Measurements from ENCODE around the gene ELP4.
"Not testable (repeated sequence)": the region's sequence is repeated elsewhere in the genome, so short reads cannot be mapped to it uniquely, and the experiment has no call there.

ELP4 gene

GRCh38 chr11:31725176-31725575, 215.6 kb downstream of the ELP4 start:
- no peaks in the 10 kb centered on the region for H3F3A ChIP-seq (ENCODE audit: insufficient read depth)
- no peaks in the 10 kb centered on the region for H3K36me3 ChIP-seq (ENCODE audit: low read length)
- H3K4me3 ChIP-seq (ENCODE audit: insufficient read depth, low read length, poor library complexity, severe bottlenecking), result no peak overlapping the region

GRCh38 chr11:31728432-31728831, 218.9 kb downstream of the ELP4 start:
- H3K9me2 ChIP-seq (replicated peaks; ENCODE audit: insufficient read depth, low read length), result no peaks in the 10 kb centered on the region
- H3K4me3 ChIP-seq (ENCODE audit: insufficient read depth, low read length, poor library complexity, severe bottlenecking), result no peak overlapping the region
- H2AFZ ChIP-seq (ENCODE audit: low read depth, low read length, severe bottlenecking), result no peak overlapping the region
- H4K20me1 ChIP-seq (ENCODE audit: low read depth, low read length), result no peaks in the 10 kb centered on the region
- H3K79me2 ChIP-seq (ENCODE audit: insufficient read depth, low read length), result no peaks in the 10 kb centered on the region
- no peaks in the 10 kb centered on the region for H3F3A ChIP-seq (ENCODE audit: insufficient read depth)
- TF ChIP-seq CTCF (IDR thresholded peaks at IDR 0.05; ENCODE audit: insufficient read depth, low read length, poor library complexity, severe bottlenecking), result no peak
- no peak for TF ChIP-seq EZH2phosphoT487 (conservative IDR thresholded peaks at IDR 0.05; ENCODE audit: low read length)
- no peak overlapping the region for H3K9ac ChIP-seq (ENCODE audit: low read length)
- H3K27me3 ChIP-seq (ENCODE audit: low read length), result no peaks in the 10 kb centered on the region
- no peaks in the 10 kb centered on the region for H3K36me3 ChIP-seq (ENCODE audit: low read length)
- H3K27ac ChIP-seq (ENCODE audit: low read depth, low read length), result no peak overlapping the region
- no peaks in the 10 kb centered on the region for H3K9me3 ChIP-seq (ENCODE audit: insufficient read depth, low read length)
- no peak overlapping the region for H3K4me2 ChIP-seq (ENCODE audit: low read depth, low read length, poor library complexity, severe bottlenecking)

More at GRCh38 chr11:31725176-31725575, 215.6 kb downstream of the ELP4 start:
- no peaks in the 10 kb centered on the region for H4K20me1 ChIP-seq (ENCODE audit: low read depth, low read length)
- H3K9ac ChIP-seq (ENCODE audit: low read length), result no peak overlapping the region
- H3K27ac ChIP-seq (ENCODE audit: low read depth, low read length), result no peak overlapping the region
- no peaks in the 10 kb centered on the region for H3K27me3 ChIP-seq (ENCODE audit: low read length)
- H3K9me3 ChIP-seq (ENCODE audit: insufficient read depth, low read length), result no peaks in the 10 kb centered on the region
- H2AFZ ChIP-seq (ENCODE audit: low read depth, low read length, severe bottlenecking), result no peak overlapping the region
- no peaks in the 10 kb centered on the region for H3K79me2 ChIP-seq (ENCODE audit: insufficient read depth, low read length)
- no peak for TF ChIP-seq CTCF (IDR thresholded peaks at IDR 0.05; ENCODE audit: insufficient read depth, low read length, poor library complexity, severe bottlenecking)
- TF ChIP-seq EZH2phosphoT487 (conservative IDR thresholded peaks at IDR 0.05; ENCODE audit: low read length), result no peak
- no peak overlapping the region for H3K4me2 ChIP-seq (ENCODE audit: low read depth, low read length, poor library complexity, severe bottlenecking)
- no peaks in the 10 kb centered on the region for H3K9me2 ChIP-seq (replicated peaks; ENCODE audit: insufficient read depth, low read length)

- H3K27me3 ChIP-seq (ENCODE audit: low read length), result no peaks in the 10 kb centered on the region
- no peaks in the 10 kb centered on the region for H3K9me2 ChIP-seq (replicated peaks; ENCODE audit: insufficient read depth, low read length)
- H3K9ac ChIP-seq (ENCODE audit: low read length), result no peak overlapping the region
- no peak overlapping the region for H3K4me3 ChIP-seq (ENCODE audit: insufficient read depth, low read length, poor library complexity, severe bottlenecking)
- H2AFZ ChIP-seq (ENCODE audit: low read depth, low read length, severe bottlenecking), result no peak overlapping the region
- no peaks in the 10 kb centered on the region for H3F3A ChIP-seq (ENCODE audit: insufficient read depth)
- no peaks in the 10 kb centered on the region for H4K20me1 ChIP-seq (ENCODE audit: low read depth, low read length)
- no peak overlapping the region for H3K27ac ChIP-seq (ENCODE audit: low read depth, low read length)
- H3K79me2 ChIP-seq (ENCODE audit: insufficient read depth, low read length), result no peaks in the 10 kb centered on the region
- TF ChIP-seq EZH2phosphoT487 (conservative IDR thresholded peaks at IDR 0.05; ENCODE audit: low read length) (no peak), CTCF (IDR thresholded peaks at IDR 0.05; ENCODE audit: insufficient read depth, low read length, poor library complexity, severe bottlenecking) (no peak)
- H3K4me2 ChIP-seq (ENCODE audit: low read depth, low read length, poor library complexity, severe bottlenecking), result no peak overlapping the region
- H3K9me3 ChIP-seq (ENCODE audit: insufficient read depth, low read length), result no peaks in the 10 kb centered on the region
- H3K36me3 ChIP-seq (ENCODE audit: low read length), result no peaks in the 10 kb centered on the region
These were observed 230.6 kb downstream of the ELP4 start for GRCh38 chr11:31740131-31740530.

GRCh38 chr11:31740731-31741368, 231.3 kb downstream of the ELP4 start:
- not testable (repeated sequence) for H3K9me2 ChIP-seq (replicated peaks; ENCODE audit: insufficient read depth, low read length); H3F3A ChIP-seq (ENCODE audit: insufficient read depth); H3K4me2 ChIP-seq (ENCODE audit: low read depth, low read length, poor library complexity, severe bottlenecking); H3K4me3 ChIP-seq (ENCODE audit: insufficient read depth, low read length, poor library complexity, severe bottlenecking); H2AFZ ChIP-seq (ENCODE audit: low read depth, low read length, severe bottlenecking); H4K20me1 ChIP-seq (ENCODE audit: low read depth, low read length); H3K27ac ChIP-seq (ENCODE audit: low read depth, low read length); H3K9me3 ChIP-seq (ENCODE audit: insufficient read depth, low read length); H3K36me3 ChIP-seq (ENCODE audit: low read length); H3K9ac ChIP-seq (ENCODE audit: low read length); H3K27me3 ChIP-seq (ENCODE audit: low read length); H3K79me2 ChIP-seq (ENCODE audit: insufficient read depth, low read length)

Data from SU-DHL-6 (cell line).